ENCODE results near the gene KCNT2.
A peak's percentile ranks its signal among the peaks of the same experiment; 100 is the strongest.
"Not testable (repeated sequence)": the region's sequence is repeated elsewhere in the genome, so short reads cannot be mapped to it uniquely, and the experiment has no call there.

KCNT2 gene

DNA sequence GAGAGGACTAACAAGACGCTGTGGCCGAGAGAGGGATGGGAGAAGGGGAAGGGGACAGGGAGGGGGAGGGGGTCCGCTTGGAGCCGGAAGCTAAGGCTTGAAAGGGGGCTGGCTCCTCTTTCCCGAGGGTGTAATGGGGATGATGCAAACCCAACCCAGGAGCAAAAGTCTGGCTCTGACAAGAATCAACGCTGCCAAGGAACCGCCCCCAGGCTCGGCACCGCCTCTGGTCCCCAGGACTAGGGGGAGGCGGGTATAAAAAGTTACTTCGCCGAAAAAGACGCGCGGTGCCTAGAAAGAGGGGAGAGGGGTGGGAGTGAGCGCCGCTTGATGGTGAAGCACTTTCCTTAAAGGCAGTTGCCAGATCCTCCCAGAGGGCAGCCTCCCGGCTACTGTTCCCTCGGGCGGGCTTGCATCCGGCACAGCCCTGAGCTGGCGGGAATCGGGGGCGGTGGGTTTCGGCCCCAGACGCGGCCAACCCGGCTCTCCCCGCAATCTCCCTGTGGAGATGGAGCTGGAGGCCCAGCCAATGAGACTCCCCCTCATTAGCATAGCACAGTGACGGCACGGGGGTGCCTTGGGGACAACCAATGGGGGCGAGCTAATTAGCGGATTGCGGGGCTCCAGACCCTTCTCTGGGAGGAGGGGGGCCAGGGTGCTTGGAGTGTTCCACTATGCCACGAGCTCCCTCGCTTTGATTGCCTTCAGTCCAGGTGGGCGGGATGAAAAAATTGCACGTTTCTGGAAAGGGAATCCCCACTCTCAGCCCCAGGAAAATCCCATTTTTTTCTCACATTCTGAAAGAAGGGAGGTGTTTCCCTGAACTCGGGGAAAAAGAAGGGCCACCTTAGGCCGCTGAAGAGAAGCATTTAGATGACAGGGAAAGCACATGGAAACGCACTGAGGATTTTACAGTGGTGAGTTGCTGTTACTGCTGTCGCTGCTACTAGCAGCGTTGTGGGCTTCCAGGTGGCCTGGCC, at the start of gene KCNT2:
Gene KCNT2, minus strand, starts transcription at position 51 of the 980 bp plus-strand sequence. CDS start 131 bp downstream, outside the sequence.
- DNase-seq, result peak; percentile 1

DNA sequence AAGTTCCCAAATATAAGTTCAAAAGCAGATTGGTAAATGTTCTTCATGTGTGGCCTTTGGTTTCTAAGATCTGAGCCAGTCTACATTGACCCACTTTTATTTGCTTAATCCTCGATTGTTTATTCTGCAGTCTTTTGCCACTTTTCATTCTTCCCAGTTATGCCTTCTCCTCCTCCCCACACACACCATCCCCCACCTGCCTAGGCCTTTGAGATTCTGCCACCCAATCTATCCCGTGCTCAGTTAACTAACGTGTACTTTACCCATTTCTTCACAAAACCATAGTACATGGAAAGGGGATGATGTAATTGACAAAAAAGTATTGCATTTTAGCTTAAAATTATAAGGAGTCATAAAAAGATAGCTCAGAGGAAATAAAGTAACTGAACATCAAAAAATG, 47.3 kb upstream of the KCNT2 start:
- no peak for DNase-seq

GRCh38 chr1:196655071-196655470, 46.8 kb upstream of the KCNT2 start:
- DNase-seq, result no peak

- no peak for DNase-seq
Measured at GRCh38 chr1:196654271-196654670, 46.0 kb upstream of the KCNT2 start.

DNA sequence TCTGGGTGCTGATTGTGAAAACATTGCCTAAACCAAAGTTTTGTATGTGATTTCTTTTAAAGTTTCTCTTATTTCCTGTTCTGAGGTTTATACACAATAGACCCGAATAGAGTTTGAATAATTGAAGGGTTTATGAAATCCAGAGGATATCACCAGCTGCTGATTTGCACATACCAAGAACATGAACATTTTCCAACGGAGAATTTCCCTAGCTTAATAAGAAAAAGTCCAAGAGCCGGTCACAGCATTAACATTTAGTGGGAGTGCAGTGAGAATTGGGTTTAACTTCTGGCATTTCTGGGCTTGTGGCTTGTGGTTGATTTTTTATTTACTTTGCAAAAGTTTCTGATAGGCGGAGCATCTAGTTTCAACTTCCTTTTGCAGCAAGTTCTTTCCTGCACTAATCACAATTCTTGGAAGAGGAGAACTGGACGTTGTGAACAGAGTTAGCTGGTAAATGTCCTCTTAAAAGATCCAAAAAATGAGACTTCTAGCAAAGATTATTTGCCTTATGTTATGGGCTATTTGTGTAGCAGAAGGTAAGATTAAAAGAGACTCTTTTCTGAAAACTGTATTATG, 43.5 kb upstream of the KCNT2 start, which contains the start of gene CFH:
Gene CFH, plus strand, starts transcription at position 407 of the 579 bp plus-strand sequence. Its CDS starts 75 bp downstream, at position 482.
- no peak for DNase-seq

- DNase-seq, result no peak
Measured at GRCh38 chr1:196651079-196651478, 42.8 kb upstream of the KCNT2 start.

- DNase-seq, result no peak
Measured at GRCh38 chr1:196650403-196650802, 42.2 kb upstream of the KCNT2 start.

DNA sequence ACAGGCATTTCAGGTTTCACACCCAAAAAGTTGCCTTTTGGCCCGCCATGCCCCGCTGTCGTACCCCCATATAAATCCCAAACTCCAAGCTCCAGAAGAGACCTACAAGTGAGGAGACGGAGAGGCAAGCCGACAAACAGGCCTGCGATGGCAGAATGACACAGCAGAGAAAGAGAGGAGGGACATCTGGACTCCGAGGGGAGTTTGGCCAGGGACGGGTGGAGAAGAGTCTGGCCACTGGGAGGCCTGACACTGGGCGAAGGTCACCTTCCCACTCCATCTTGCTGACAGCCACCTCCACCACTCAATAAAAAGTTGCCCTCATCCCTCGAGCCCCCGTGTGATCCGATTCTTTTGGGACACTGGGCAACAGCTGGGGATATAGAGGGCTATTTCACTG, 41.8 kb upstream of the KCNT2 start:
- no peak for DNase-seq

DNA sequence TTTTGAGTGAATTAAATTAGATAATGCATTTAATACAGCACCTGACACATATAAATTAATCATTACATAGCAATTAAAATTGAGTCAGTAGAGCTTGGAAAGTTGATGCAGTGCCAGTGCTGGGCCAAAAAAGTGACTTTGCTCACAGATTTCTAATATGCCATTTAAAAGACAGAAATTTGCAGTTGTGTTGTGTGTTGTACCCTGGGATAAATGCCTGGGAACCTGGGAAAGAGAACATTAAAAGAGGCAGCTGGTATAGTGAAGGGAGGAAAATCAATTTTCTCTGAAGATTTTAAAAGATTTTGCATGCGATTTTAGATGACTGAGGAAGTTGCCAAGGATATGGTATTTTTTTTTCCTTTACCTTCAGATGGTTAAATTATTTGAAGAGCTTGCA, 32.7 kb upstream of the KCNT2 start:
- no peak for DNase-seq

GRCh38 chr1:196639291-196639690, 31.1 kb upstream of the KCNT2 start:
- not testable (repeated sequence) for DNase-seq

GRCh38 chr1:196638466-196638865, 30.2 kb upstream of the KCNT2 start:
- DNase-seq, result no peak

GRCh38 chr1:196637606-196638005, 29.4 kb upstream of the KCNT2 start:
- no peak for DNase-seq

DNA sequence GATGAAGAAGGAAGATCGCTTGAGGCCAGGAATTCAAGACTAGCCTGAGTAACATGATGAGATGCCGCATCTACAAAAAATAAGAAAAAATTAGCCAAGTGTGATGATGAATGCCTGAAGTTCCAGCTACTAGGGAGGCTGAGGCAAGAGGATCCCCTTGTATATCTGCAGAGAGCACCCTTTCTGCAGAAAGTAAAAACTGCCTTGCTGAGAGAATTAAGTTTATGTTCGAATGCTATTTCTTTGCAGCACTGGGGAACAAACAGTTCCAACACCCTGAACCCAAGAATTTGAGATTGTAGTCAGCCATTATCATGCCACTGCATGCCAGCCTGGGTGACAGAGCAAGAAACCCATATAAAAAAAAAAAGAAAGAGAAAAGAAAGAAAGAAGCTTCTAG, 20.6 kb upstream of the KCNT2 start:
- no peak for DNase-seq

GRCh38 chr1:196623079-196623478, 14.8 kb upstream of the KCNT2 start:
- no peak for DNase-seq

DNA sequence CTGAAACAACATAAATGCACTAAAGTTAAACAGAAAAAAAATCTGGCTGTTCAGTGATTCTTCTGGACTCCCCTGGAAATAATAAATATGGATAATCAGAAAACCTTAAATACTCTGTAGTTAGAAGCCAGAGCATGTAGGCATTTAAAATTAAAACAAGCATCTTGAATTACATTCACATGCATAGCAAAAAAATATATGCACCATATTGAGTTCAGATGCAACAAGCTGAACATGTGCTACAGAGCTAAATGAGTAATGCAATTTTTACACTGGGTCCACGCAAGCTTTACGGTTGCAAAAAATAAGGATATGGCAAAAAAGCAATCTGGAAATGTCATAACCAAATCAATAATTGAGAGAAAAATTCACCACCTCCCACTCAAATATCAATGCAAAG, 11.5 kb upstream of the KCNT2 start:
- no peak for DNase-seq

- DNase-seq, result no peak
Measured at GRCh38 chr1:196611873-196612272, 3.6 kb upstream of the KCNT2 start.

DNA sequence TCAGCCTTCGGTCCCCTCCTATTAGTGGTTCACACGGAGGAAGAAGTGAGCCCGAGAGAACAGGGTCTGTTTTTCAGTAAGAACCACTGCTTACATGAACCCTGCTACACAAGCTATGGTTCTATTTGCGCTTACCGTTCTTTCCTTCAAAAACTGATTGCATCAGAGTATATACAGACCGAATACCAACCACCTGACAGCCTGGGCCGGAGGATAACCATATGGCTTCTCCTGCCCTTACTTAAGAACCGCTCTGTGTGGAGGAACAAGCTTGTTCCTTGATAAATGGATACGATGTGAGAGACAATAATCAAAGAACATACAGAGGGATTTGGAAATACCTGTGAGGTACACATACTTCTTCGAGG, 1.1 kb upstream of the KCNT2 start:
- no peak for DNase-seq

DNA sequence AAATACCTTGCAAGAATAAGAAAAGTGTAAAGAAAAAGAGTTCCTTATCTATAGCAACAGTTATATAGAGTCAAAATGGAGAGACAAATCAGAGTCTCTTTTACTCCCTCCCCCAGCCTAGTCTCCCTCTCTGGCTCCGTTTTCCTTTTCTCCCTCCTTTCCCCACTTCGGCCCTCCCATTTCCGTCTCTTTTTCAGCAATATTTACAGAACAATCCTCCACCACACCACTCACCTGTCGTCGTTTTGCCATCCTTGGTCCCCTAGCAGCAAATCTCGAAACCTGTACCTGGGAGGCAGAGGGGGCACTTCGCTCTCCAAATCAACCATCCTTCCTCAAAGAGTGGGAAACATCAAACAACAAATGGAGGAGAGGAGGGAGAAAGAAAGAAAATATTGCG, 259 bp downstream of the KCNT2 start:
- DNase-seq, result no peak

DNA sequence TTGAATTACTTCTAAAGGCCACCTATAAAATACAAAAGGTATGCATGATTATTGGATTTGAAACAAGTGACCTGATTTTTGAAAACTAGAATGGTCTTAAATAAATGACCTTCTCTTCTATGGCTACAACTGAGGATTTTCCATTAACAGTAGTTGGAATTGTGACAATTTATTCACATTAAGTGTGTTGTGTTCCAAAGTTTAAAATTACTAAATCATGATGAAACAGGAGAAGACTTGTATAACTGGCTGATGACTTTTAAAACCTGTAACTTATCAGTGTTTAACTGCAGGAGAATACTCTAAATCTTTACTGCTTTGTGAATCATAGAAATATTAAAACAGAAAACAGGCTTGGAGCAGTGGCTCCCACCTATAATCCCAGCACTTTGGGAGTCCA, 4.6 kb downstream of the KCNT2 start:
- no peak for DNase-seq

DNA sequence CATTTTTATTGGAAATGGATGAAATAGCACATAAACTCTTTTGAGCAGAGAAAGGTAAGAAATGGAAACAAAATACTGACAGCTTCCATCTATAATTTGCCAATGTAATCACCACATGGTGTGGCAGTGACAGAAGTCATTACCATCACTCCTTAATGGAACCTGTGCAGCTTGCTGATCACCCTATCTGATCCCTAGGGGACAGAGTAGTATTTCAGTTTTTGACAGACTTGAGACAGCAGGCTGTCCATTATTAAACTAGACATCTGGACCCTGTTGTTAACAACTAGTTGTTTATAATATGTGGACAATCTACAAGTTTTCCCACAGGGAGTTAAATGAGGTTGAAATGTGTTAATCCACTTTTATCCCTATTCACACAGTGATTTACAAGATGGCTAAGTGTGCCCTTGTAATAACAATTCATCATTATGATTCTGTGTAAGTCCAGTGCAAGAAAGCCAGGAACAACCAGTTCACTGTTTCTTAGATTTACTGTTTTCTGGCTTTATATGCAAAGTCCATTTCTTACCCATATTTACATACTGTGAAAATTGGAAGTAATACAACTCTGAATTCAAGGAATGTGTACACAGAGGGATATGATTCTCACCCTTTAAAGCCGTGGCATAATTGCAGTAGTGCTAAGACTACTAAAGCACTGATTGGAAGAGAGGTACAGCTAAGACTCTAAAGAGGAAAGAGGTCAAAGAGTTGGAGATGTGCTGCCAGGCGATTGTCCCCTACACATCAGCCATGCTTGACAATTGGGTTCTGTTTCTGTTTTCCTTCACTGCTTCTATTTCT, 9.1 kb downstream of the KCNT2 start:
- DNase-seq, result no peak

- DNase-seq, result no peak
Measured at GRCh38 chr1:196594700-196595099, 13.5 kb downstream of the KCNT2 start.

DNA sequence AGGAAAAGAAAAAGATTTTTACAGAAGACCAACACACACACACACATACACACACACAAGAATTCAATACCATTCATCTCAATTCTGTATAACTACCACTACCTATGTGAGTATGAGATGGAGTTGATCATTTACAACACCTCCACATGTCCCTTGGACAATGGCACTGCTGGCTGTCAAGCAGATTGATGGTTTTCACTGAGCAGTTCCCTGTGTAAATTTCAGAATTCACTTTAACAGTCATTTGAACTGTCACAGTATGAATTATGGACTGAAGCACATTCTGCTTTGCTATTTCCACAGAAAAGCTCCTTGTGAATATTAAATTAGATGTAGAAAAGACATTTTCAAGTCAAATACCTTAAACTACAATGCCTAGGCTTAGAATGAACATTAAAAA, 14.3 kb downstream of the KCNT2 start:
- no peak for DNase-seq

GRCh38 chr1:196590959-196591358, 17.3 kb downstream of the KCNT2 start:
- DNase-seq, result no peak
